Hepatocyte (in vitro differentiated cells): Measurements from ENCODE around the gene VAV2. TPM values are rescaled to one million over a fixed set of nuclear protein-coding genes. Genes with fewer than 3 reads are reported as not detected.

ENCODE experiments used
- DNase-seq: peaks from one replicate; pipeline ENCODE4 v3.0.0-alpha.2; 2016; ENCODE audit warnings: low spot score
- H2AFZ ChIP-seq: fragments of 200-600 bp; sonication (generic); 2 replicates; pipeline ENCODE4 v1.6.0; 2016; ENCODE audit warnings: antibody characterized with exemption, mild to moderate bottlenecking
- H3K27ac ChIP-seq: fragments of 200-600 bp; sonication (generic); 2 replicates; pipeline ENCODE4 v1.5.1; 2016; ENCODE audit warnings: mild to moderate bottlenecking
- H3K27me3 ChIP-seq: fragments of 200-600 bp; sonication (generic); 2 replicates; pipeline ENCODE4 v1.6.1; 2016
- H3K36me3 ChIP-seq: fragments of 200-600 bp; sonication (generic); replicated peaks from 2 replicates; pipeline ENCODE4 v1.5.1; 2016; ENCODE audit warnings: low read depth; ENCODE audit not compliant: insufficient read depth
- H3K4me1 ChIP-seq: fragments of 200-600 bp; sonication (generic); 2 replicates; pipeline ENCODE4 v1.5.1; 2016; ENCODE audit warnings: mild to moderate bottlenecking, moderate library complexity; ENCODE audit not compliant: insufficient read depth
- H3K4me2 ChIP-seq: fragments of 200-600 bp; sonication (generic); 2 replicates; pipeline ENCODE4 v1.6.0; 2016
- H3K4me3 ChIP-seq: fragments of 200-600 bp; sonication (generic); 2 replicates; pipeline ENCODE4 v1.5.1; 2016; ENCODE audit warnings: mild to moderate bottlenecking
- H3K79me2 ChIP-seq: fragments of 200-600 bp; sonication (generic); 2 replicates; pipeline ENCODE4 v1.6.0; 2017; ENCODE audit warnings: mild to moderate bottlenecking
- H3K9me2 ChIP-seq: fragments of 200-600 bp; sonication (generic); replicated peaks from 2 replicates; pipeline ENCODE4 v1.6.0; 2017; ENCODE audit warnings: mild to moderate bottlenecking; ENCODE audit not compliant: insufficient read depth
- H3K9me3 ChIP-seq: fragments of 200-600 bp; sonication (generic); 2 replicates; pipeline ENCODE4 v1.5.1; 2016; ENCODE audit warnings: low read depth, mild to moderate bottlenecking
- H4K20me1 ChIP-seq: fragments of 200-600 bp; sonication (generic); 2 replicates; pipeline ENCODE4 v1.6.0; 2016; ENCODE audit warnings: mild to moderate bottlenecking; ENCODE audit not compliant: insufficient read depth, poor library complexity, severe bottlenecking
- EZH2 ChIP-seq: fragments of 200-600 bp; sonication (generic); IDR thresholded peaks from 2 replicates; pipeline ENCODE4 v1.6.1; 2016; ENCODE audit warnings: antibody characterized with exemption, mild to moderate bottlenecking, borderline replicate concordance
- EZH2phosphoT487 ChIP-seq: fragments of 200-600 bp; sonication (generic); IDR thresholded peaks from one replicate; pipeline ENCODE4 v1.6.1; 2018; ENCODE audit warnings: antibody characterized with exemption, mild to moderate bottlenecking, low read depth, moderate library complexity; ENCODE audit not compliant: unreplicated experiment, severe bottlenecking
- WGBS: methylation state at CpG from one replicate; pipeline ENCODE4 v1.1.6; 2016; ENCODE audit warnings: low lambda C conversion rate; ENCODE audit errors: missing lambda C conversion rate; 5-methylcytosine and 5-hydroxymethylcytosine counted together
- polyA plus RNA-seq: library from polyadenylated mRNA; unstranded; fragments of >200 nt; fragmentation: Nextera tagmentation; extraction: Ambion mirVana; gene quantifications from 2 replicates; pipeline ENCODE4 v1.2.1, GENCODE V29; 2016
- total RNA-seq: library from RNA; depleted of rRNA; stranded (reverse); fragments of >200 nt; gene quantifications from 2 replicates; pipeline ENCODE4 v1.2.3, GENCODE V29; 2014
- TF ChIP-seq, protein P1 (sequence below): fragments of 200-600 bp; sonication (generic); IDR thresholded peaks from 2 replicates; pipeline ENCODE4 v1.5.1; 2016; ENCODE audit warnings: antibody characterized with exemption, mild to moderate bottlenecking; ENCODE audit not compliant: poor library complexity

Gene VAV2
- total and polyA plus RNA-seq, 2 experiments from 2014 or later = 24.9 to 27.7 TPM

DNA sequence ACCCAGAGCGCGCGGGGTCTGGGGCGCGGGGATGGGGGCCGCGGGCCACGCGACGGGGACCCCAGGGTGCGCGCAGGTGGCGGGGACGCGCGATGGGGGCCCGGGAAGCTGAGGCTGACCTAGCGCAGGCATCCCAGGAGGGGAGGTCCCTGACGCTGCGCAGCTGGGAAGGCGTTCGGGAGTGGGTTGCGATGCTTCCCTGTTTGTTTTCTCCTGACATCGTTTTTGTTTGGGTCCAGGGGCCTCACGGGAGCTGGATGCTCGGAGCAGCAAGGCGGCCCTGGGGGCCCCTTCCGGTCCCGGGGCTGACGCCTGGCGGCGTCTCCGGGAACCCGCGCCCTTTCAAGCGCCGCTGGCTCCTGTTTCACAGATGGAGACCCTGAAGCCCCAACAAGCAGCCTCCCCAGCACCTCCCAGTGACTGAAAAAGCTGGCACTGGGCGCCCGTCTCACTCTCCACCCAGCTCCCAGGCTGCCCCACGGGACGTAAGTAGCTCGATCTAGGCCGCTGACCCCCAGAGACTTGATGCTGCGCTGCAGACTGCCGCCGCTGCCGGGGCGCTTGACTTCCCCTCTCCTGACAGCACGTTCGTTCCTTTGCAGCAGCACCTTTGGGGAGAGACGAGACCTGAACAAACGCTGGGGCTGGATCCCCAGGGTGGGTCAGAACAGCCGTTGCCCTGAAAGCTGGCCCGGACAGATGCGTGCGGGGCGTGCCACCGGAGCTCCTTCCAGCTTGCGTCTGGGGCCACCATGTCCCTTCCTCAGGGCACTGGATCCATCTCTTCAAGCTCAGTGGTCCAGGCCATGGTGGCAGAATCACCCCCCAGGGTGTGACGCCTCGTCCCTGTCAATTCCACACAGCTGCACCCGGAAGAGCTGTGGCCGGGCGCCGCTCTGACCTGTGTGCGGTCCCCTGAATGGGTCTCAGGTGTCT, 33.8 kb upstream of the VAV2 start:
- Histone ChIP-seq H2AFZ (peak overlapping the region; percentile 89), H3K79me2 (no peaks in the 10 kb centered on the region), H3K27me3 (no peaks in the 10 kb centered on the region), H3K4me3 (peak overlapping the region; percentile 93), H3K36me3 (no peaks in the 10 kb centered on the region), H4K20me1 (no peaks in the 10 kb centered on the region), H3K9me3 (no peaks in the 10 kb centered on the region), H3K27ac (peak overlapping the region; percentile 44), H3K4me2 (peak overlapping the region; percentile 88), H3K4me1 (peaks cover 6% of the 10 kb centered on the region), H3K9me2 (no peaks in the 10 kb centered on the region)
- TF ChIP-seq EZH2phosphoT487 = no peak
- peak; percentile 77 for DNase-seq
- 21% methylated on average over 51 of the region's 66 CpGs for whole genome bisulfite sequencing

DNA sequence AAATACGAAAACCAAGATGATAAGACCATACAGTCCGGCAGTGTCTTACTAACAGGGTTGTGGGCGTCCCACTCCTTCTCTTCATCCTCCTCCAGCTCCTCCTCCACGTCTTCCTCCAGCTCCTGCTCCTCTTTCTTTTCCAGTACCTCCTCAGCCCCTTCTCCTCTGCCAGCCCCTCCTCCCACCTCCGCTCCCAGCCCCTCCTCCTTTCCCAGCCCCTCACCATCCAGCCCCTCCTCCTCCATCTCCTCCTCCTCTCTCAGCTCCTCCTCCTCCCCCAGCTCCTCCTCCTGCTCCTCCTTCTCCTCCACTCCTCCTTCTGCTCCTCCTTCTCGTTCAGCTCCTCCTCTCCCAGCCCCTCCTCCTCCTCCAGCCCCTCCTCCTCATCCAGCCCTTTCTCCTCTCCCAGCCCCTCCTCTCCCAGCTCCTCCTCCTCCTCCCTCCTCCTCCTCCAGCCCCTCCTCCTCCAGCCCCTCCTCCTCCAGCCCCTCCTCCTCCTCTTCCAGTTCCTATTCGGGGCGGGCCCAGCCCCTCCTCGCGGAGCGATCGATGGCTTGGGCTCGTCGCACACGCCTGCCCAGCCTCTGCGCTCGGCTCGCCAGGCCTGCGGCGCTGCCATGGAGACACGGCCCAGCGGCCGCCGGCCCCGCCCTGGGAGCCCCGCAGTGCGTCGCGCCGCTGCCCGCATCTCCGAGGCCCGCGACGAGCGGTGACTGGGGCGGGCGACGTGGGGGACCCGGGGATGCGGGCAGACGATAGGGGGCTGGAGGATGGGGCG, 32.9 kb upstream of the VAV2 start, which contains the start of gene BRD3OS:
TSS of gene BRD3OS (plus strand) at position 654 of the 778 bp plus-strand sequence. CDS start 1,267 bp downstream, outside the sequence.
- Histone ChIP-seq H3K79me2 (no peaks in the 10 kb centered on the region), H3K27ac (peak within 1 kb of the TSS; percentile 44), H3K9me3 (no peaks in the 10 kb centered on the region), H3K4me2 (peak within 1 kb of the TSS; percentile 88), H3K27me3 (no peaks in the 10 kb centered on the region), H4K20me1 (no peaks in the 10 kb centered on the region), H3K36me3 (no peaks in the 10 kb centered on the region), H2AFZ (peak within 1 kb of the TSS; percentile 89), H3K4me1 (peaks cover 6% of the 10 kb centered on the region), H3K4me3 (peak within 1 kb of the TSS; percentile 93), H3K9me2 (no peaks in the 10 kb centered on the region)
- TF ChIP-seq EZH2 = no peak
- TF ChIP-seq, protein P1, sequence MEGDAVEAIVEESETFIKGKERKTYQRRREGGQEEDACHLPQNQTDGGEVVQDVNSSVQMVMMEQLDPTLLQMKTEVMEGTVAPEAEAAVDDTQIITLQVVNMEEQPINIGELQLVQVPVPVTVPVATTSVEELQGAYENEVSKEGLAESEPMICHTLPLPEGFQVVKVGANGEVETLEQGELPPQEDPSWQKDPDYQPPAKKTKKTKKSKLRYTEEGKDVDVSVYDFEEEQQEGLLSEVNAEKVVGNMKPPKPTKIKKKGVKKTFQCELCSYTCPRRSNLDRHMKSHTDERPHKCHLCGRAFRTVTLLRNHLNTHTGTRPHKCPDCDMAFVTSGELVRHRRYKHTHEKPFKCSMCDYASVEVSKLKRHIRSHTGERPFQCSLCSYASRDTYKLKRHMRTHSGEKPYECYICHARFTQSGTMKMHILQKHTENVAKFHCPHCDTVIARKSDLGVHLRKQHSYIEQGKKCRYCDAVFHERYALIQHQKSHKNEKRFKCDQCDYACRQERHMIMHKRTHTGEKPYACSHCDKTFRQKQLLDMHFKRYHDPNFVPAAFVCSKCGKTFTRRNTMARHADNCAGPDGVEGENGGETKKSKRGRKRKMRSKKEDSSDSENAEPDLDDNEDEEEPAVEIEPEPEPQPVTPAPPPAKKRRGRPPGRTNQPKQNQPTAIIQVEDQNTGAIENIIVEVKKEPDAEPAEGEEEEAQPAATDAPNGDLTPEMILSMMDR = no peak
- DNase-seq = peak; percentile 100
- WGBS = 1% methylated on average over 31 of the region's 43 CpGs

GRCh38 chr9:134024214-134024792, 32.2 kb upstream of the VAV2 start:
- H2AFZ ChIP-seq = peak overlapping the region; percentile 42
- DNase-seq = no peak
- peaks cover 6% of the 10 kb centered on the region for H3K4me1 ChIP-seq
- no peaks in the 10 kb centered on the region for H3K36me3 ChIP-seq
- H3K27ac ChIP-seq = peak overlapping the region; percentile 7
- peak overlapping the region; percentile 72 for H3K4me2 ChIP-seq
- no peaks in the 10 kb centered on the region for H3K27me3 ChIP-seq
- no peak overlapping the region for H3K4me3 ChIP-seq
- no peaks in the 10 kb centered on the region for H3K79me2 ChIP-seq
- 92% methylated on average over 4 of the region's 4 CpGs for WGBS
- H3K9me3 ChIP-seq = no peaks in the 10 kb centered on the region
- no peak for TF ChIP-seq EZH2phosphoT487
- no peaks in the 10 kb centered on the region for H3K9me2 ChIP-seq
- H4K20me1 ChIP-seq = no peaks in the 10 kb centered on the region

- H3K4me3 ChIP-seq = no peak overlapping the region
- H2AFZ ChIP-seq = no peak overlapping the region
- DNase-seq = no peak
- H3K4me2 ChIP-seq = no peak overlapping the region
- H3K4me1 ChIP-seq = no peaks in the 10 kb centered on the region
- H3K27me3 ChIP-seq = no peaks in the 10 kb centered on the region
- no peaks in the 10 kb centered on the region for H3K9me3 ChIP-seq
- H3K9me2 ChIP-seq = no peaks in the 10 kb centered on the region
- 91% methylated on average over 2 of the region's 2 CpGs for WGBS
- no peaks in the 10 kb centered on the region for H4K20me1 ChIP-seq
- no peak overlapping the region for H3K27ac ChIP-seq
- TF ChIP-seq, protein P1 = no peak
- TF ChIP-seq EZH2 (no peak), EZH2phosphoT487 (no peak)
- H3K79me2 ChIP-seq = no peaks in the 10 kb centered on the region
- no peaks in the 10 kb centered on the region for H3K36me3 ChIP-seq
These were observed 22.8 kb upstream of the VAV2 start for GRCh38 chr9:134014946-134015345.
